GM18519 (cell line): Measurements from ENCODE around the gene ARHGEF1.

Source experiments
- ATAC-seq: cut with Tn5 transposase; IDR thresholded peaks from one replicate; pipeline ENCODE4 v1.9.1; 2021; ENCODE audit warnings: mild to moderate bottlenecking, moderate library complexity; ENCODE audit not compliant: unreplicated experiment, low FRiP score

ARHGEF1 gene

GRCh38 chr19:41882568-41883462 lies at the start of gene ARHGEF1:
Gene ARHGEF1 (plus strand): TSS chr19:41883184. CDS start chr19:41888083, 4,899 bp downstream.
- no peak for ATAC-seq

- no peak for ATAC-seq
These were observed 44.8 kb upstream of the ARHGEF1 start for GRCh38 chr19:41837981-41838708.

GRCh38 chr19:41839211-41839610 lies 43.8 kb upstream of the ARHGEF1 start:
- no peak for ATAC-seq

GRCh38 chr19:41843371-41843770 lies 39.6 kb upstream of the ARHGEF1 start:
- ATAC-seq = no peak

- ATAC-seq = no peak
These were observed 38.4 kb upstream of the ARHGEF1 start, which contains the start of gene LYPD4 for GRCh38 chr19:41844601-41845000. Gene LYPD4 (minus strand): TSS chr19:41844683. CDS start chr19:41839285, 5,398 bp downstream.

GRCh38 chr19:41845001-41845050 lies 38.2 kb upstream of the ARHGEF1 start, which contains the start of gene DMRTC2:
Gene DMRTC2 (plus strand): TSS chr19:41845042. CDS start chr19:41847429, 2,387 bp downstream.
- no peak for ATAC-seq

- ATAC-seq = no peak
These were observed 37.9 kb upstream of the ARHGEF1 start for GRCh38 chr19:41845051-41845590.

GRCh38 chr19:41847351-41848105 lies 35.5 kb upstream of the ARHGEF1 start:
- no peak for ATAC-seq

GRCh38 chr19:41848666-41849065 lies 34.3 kb upstream of the ARHGEF1 start:
- ATAC-seq = no peak

GRCh38 chr19:41849067-41849466 lies 33.9 kb upstream of the ARHGEF1 start:
- no peak for ATAC-seq

- ATAC-seq = no peak
These were observed 32.6 kb upstream of the ARHGEF1 start for GRCh38 chr19:41850381-41850780.

- ATAC-seq = no peak
These were observed 31.5 kb upstream of the ARHGEF1 start for GRCh38 chr19:41851456-41851855.

- no peak for ATAC-seq
These were observed 29.6 kb upstream of the ARHGEF1 start for GRCh38 chr19:41853344-41853743.

GRCh38 chr19:41853768-41854167 lies 29.2 kb upstream of the ARHGEF1 start:
- ATAC-seq = no peak

GRCh38 chr19:41859213-41859617 lies 23.8 kb upstream of the ARHGEF1 start:
- no peak for ATAC-seq

- peak; percentile 64 for ATAC-seq
These were observed 23.2 kb upstream of the ARHGEF1 start, which contains the start of gene RPS19 for GRCh38 chr19:41859618-41860418. Gene RPS19 (plus strand): TSS chr19:41860255. CDS start chr19:41860775, 520 bp downstream.

- no peak for ATAC-seq
These were observed 22.4 kb upstream of the ARHGEF1 start for GRCh38 chr19:41860419-41861115.

- no peak for ATAC-seq
These were observed 21.7 kb upstream of the ARHGEF1 start for GRCh38 chr19:41861116-41861768.

GRCh38 chr19:41861846-41862245 lies 21.1 kb upstream of the ARHGEF1 start:
- ATAC-seq = no peak
